ENCODE results near the gene ARHGAP25.
A peak's percentile ranks its signal among the peaks of the same experiment; 100 is the strongest.

ARHGAP25 gene

GRCh38 chr2:68727683-68728375 is 6.8 kb upstream of the ARHGAP25 start:
- H3K4me3 ChIP-seq (ENCODE audit: low read length) = no peak overlapping the region

DNA sequence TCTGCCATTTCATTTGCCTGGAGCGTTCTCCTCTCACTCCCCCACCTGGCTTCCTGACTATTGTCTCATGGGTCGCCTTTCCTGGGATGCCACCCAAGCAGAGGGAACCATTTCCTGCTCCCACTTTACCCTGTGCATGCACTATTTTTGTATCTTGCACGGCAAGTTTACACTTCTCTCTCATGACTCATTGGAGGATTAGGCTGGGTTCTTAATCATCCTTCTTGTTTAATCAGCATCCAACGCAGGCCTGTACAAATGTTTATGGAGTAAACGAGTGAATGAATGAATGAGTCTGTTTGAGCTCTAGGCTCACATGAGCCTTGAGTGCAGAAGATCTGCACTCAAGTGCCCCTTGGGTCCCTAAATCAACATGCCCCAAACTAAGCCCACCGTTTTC is 3.8 kb upstream of the ARHGAP25 start:
- no peak overlapping the region for H3K4me3 ChIP-seq (ENCODE audit: low read length)
- no peak for TF ChIP-seq ZNF274 (IDR thresholded peaks at IDR 0.05; ENCODE audit: low read depth, low read length)

More at GRCh38 chr2:68727683-68728375, 6.8 kb upstream of the ARHGAP25 start:
- TF ChIP-seq ZNF274 (IDR thresholded peaks at IDR 0.05; ENCODE audit: low read depth, low read length) = no peak

GRCh38 chr2:68732036-68732932 is 2.3 kb upstream of the ARHGAP25 start:
- no peak for TF ChIP-seq ZNF274 (IDR thresholded peaks at IDR 0.05; ENCODE audit: low read depth, low read length)
- no peak overlapping the region for H3K4me3 ChIP-seq (ENCODE audit: low read length)

- TF ChIP-seq ZNF274 (IDR thresholded peaks at IDR 0.05; ENCODE audit: low read depth, low read length) = no peak
- H3K4me3 ChIP-seq (ENCODE audit: low read length) = no peak overlapping the region
These were observed 1.2 kb upstream of the ARHGAP25 start for GRCh38 chr2:68733365-68733764.

GRCh38 chr2:68734176-68734575 is 435 bp upstream of the ARHGAP25 start:
- no peak for TF ChIP-seq ZNF274 (IDR thresholded peaks at IDR 0.05; ENCODE audit: low read depth, low read length)
- no peak overlapping the region; the same call in 1 of the 2 replicates for H3K4me3 ChIP-seq (ENCODE audit: low read length)

DNA sequence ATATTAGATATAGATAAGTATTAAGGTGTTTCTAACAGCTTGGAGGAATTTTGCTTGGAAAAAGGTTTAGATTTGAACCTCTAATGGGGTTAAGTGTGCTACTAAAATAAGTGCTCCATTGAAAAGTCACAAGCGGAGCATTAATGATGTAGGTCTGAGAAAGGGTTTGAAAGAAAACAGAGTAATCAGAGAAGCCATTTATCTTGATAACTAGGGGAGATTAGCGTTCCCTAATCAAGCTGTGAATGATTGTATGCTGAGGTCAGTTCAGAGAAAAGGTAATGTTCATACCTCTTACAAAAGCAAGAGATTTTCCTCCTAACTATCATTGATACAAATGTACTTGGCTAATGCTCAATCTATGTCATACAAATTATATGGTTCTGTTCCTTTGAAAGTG is 1.5 kb downstream of the ARHGAP25 start:
- TF ChIP-seq ZNF274 (IDR thresholded peaks at IDR 0.05; ENCODE audit: low read depth, low read length) = no peak
- H3K4me3 ChIP-seq (ENCODE audit: low read length) = no peak overlapping the region

DNA sequence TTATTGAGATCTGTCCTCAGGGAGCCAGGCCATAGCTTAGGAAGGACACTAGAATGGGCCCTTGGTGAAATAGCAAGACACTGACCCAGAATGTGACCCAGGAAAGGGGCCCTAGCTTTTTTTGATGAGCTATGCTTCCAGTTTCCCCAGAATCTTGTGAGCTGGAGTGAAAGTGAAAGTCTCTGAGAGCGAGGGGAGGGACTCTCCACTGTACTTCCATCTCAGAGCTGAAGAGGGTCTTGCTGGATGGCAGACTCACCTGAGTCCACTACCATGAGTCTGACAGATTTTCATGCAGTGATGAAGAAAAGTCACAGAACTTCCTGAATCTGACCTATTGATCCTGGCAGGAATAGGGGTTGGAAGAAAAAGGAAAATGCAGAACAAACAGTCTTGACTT is 3.1 kb downstream of the ARHGAP25 start:
- TF ChIP-seq ZNF274 (IDR thresholded peaks at IDR 0.05; ENCODE audit: low read depth, low read length) = no peak
- H3K4me3 ChIP-seq (ENCODE audit: low read length) = peak overlapping the region; percentile 13; the same call in 1 of the 2 replicates

DNA sequence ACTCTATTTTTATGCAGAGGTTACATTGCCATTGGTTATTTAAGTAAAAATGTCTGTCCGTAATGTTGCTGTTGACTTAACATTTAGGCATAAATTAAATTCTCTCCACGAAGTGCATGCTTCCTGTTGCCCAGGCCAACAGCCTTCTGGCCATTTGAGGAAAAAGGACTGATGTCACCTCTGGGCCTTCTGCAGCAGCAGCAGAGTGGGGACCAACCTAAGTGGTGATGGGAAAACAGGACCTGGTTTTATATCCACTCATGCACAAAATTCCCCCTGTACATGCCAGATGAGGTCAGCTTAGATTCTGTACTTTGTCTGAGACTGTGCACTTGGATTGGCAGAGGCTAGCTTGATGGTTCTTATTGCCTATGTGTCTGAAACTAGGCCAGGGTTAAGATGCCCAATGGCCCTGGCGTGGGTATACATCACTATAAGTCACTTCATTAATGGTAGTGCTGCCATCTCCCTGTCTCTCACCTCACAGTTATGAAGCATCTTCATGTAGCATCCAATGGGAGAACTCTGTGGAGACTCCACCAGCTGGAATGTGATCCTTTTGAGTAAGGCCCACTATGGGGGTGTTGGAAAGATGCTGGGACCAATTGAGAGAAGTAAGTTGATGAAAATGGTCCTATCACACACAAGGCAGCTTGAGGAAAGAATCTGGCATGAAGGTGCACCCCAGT is 4.4 kb downstream of the ARHGAP25 start:
- no peak overlapping the region for H3K4me3 ChIP-seq (ENCODE audit: low read length)
- TF ChIP-seq ZNF274 (IDR thresholded peaks at IDR 0.05; ENCODE audit: low read depth, low read length) = no peak

DNA sequence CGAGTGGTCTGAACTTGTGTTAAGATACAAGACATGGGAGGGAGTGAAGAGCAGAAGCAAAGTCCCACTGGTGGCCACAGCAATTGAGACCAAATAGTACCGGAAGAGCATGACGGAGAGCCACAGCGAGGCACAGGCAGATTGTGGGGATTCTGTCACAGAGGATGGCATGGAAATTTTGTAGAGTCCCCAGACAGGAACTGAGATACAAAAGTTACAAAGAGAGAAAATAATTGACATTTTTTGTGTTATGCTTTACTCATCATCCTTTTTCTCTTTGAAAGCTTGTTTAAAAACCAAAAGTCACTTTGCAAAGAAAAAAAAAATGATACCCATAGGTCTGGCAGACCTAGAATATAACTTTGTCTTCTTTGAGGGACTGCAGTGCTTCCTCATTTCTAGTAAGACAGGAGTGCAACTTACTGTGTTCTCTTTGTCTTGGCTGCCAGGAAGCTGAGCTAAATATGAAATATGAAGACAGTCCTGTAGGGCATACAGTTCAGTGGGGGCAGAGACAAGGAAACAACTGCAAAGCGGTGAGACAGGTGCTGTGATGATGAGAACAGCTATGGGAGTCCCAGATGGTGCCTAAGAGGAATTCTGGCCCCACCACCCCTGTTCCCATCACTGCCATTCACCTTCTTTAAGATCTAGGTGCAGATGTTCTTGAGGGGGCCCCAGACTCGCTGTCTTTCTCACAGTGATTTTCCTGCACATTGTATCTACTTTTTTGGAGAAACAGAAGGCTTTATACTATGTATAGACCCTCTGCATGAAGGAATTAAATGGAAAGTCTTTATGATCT is 5.2 kb downstream of the ARHGAP25 start:
- H3K4me3 ChIP-seq (ENCODE audit: low read length) = no peak overlapping the region
- TF ChIP-seq ZNF274 (IDR thresholded peaks at IDR 0.05; ENCODE audit: low read depth, low read length) = no peak

DNA sequence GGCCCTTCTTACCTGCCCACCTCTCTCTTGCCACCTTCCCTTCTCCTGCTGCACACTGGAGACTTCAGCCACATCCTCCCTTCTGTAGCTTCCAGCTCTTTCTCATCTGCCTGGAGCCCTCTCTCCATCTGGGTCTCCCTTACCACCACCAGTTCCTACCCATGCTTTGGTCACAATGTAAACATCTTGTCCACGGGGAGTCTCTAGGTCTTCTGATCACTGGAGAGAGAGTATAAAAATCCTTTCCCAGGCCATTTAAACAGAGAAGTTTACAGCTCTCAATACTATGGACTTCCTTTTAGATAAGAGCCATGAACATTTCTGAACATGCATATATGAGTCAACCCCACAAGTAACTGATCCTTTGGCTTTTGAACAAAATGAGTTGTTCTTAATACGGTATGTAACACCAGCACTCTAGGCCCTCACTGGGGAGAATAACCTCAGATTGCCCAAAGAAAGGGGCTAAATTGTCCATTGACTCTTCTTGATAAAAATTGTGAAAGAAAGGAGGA is 5.8 kb downstream of the ARHGAP25 start:
- no peak for TF ChIP-seq ZNF274 (IDR thresholded peaks at IDR 0.05; ENCODE audit: low read depth, low read length)
- no peak overlapping the region for H3K4me3 ChIP-seq (ENCODE audit: low read length)

DNA sequence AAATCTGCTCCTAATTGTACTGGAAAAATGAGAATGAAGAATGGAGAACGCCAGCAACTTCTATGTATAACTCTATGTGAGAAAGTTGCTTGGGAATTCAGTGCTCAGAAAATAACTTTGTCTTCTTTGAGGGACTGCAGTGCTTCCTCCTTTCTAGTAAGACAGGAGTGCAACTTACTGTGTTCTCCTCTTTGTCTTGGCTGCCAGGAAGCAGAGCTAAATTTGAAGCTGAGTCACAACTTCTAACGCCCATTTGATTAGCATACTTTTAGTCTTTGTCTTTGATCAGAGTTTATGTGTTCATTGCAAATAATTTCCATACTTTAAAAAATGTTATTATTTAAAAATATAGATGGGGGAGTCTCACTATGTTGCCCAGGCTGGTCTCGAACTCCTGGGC is 6.6 kb downstream of the ARHGAP25 start:
- no peak for TF ChIP-seq ZNF274 (IDR thresholded peaks at IDR 0.05; ENCODE audit: low read depth, low read length)
- no peak overlapping the region for H3K4me3 ChIP-seq (ENCODE audit: low read length)

GRCh38 chr2:68741805-68742306 is 7.2 kb downstream of the ARHGAP25 start:
- H3K4me3 ChIP-seq (ENCODE audit: low read length) = no peak overlapping the region
- no peak for TF ChIP-seq ZNF274 (IDR thresholded peaks at IDR 0.05; ENCODE audit: low read depth, low read length)

All from GM08714 (cell line).